H1 (cell line): ENCODE results near the gene OGDH. TPM values are rescaled to one million over a fixed set of nuclear protein-coding genes. Genes with fewer than 3 reads are reported as not detected.

ENCODE experiments used
- CTCF ChIA-PET: fragments of 300-600 bp; sonication (Branson Sonifier 250); formaldehyde crosslinking; loops from one replicate; lab custom pipeline; 2021; ENCODE audit not compliant: partially characterized antibody; lab: Charles Lee
- POLR2A ChIA-PET: fragments of 300-600 bp; sonication (Branson Sonifier 250); formaldehyde crosslinking; loops from one replicate; lab custom pipeline; 2021; ENCODE audit warnings: inconsistent platforms; ENCODE audit not compliant: partially characterized antibody; lab: Charles Lee
- DNase-seq, 2 experiments: peaks; one replicate each; pipeline versions ENCODE4 v3.0.0 to v3.0.0-alpha.2; 2010 to 2022; ENCODE audit warnings: low spot score in 2 of 2, low read depth in 1 of 2, mixed read lengths in 1 of 2
- FAIRE-seq: peaks from 2 replicates; lab custom pipeline; 2011; peaks lifted over from hg19 to GRCh38; lab: Jason Lieb, UNC
- H2AFZ ChIP-seq: 2 replicates; pipeline ENCODE4 v1.8.1; 2012; ENCODE audit warnings: low read length, inconsistent platforms
- H2AK5ac ChIP-seq: 2 replicates; pipeline ENCODE4 v1.6.1; 2013; ENCODE audit warnings: low read depth, low read length
- H2BK120ac ChIP-seq: replicated peaks from 2 replicates; pipeline ENCODE3; 2013; ENCODE audit warnings: low read depth, low read length, inconsistent platforms
- H2BK12ac ChIP-seq: 2 replicates; pipeline ENCODE4 v1.6.1; 2013; ENCODE audit warnings: low read depth, low read length
- H2BK15ac ChIP-seq: 2 replicates; pipeline ENCODE4 v1.6.1; 2013; ENCODE audit warnings: low read length
- H2BK20ac ChIP-seq: 2 replicates; pipeline ENCODE4 v1.6.1; 2013; ENCODE audit warnings: low read length
- H2BK5ac ChIP-seq: 2 replicates; pipeline ENCODE4 v1.6.1; 2013; ENCODE audit warnings: low read depth, low read length
- H3K14ac ChIP-seq: 2 replicates; pipeline ENCODE4 v1.6.1; 2013; ENCODE audit warnings: inconsistent platforms; ENCODE audit not compliant: insufficient read length
- H3K18ac ChIP-seq: 2 replicates; pipeline ENCODE4 v1.6.1; 2013; ENCODE audit warnings: low read length; ENCODE audit errors: extremely low read depth
- H3K23ac ChIP-seq: 2 replicates; pipeline ENCODE4 v1.6.1; 2013; ENCODE audit warnings: inconsistent platforms; ENCODE audit not compliant: insufficient read length
- H3K23me2 ChIP-seq: 2 replicates; pipeline ENCODE4 v1.6.1; 2013; ENCODE audit warnings: low read depth, low read length
- H3K27ac ChIP-seq: 2 replicates; pipeline ENCODE4 v1.6.1; 2011; ENCODE audit warnings: low read depth, low read length, inconsistent platforms
- H3K27me3 ChIP-seq, 4 experiments: replicated peaks in 1 of 4; 1 replicate in 1 of 4; 2 replicates in 3 of 4; pipeline versions ENCODE4 v1.6.1 to v1.8.1; 2011 to 2013; ENCODE audit warnings: low read length in 3 of 4, mild to moderate bottlenecking in 3 of 4, inconsistent platforms in 2 of 4, mixed read lengths in 2 of 4, moderate library complexity in 1 of 4; ENCODE audit not compliant: control insufficient read depth in 3 of 4, insufficient read depth in 3 of 4; ENCODE audit errors: extremely low read depth in 1 of 4
- H3K36me3 ChIP-seq, 4 experiments: 2 replicates each; pipeline versions ENCODE4 v1.6.1 to v1.8.1; 2011 to 2013; ENCODE audit warnings: mild to moderate bottlenecking in 4 of 4, low read length in 3 of 4, moderate library complexity in 2 of 4, control low read depth in 1 of 4, inconsistent platforms in 1 of 4; ENCODE audit not compliant: insufficient read depth in 4 of 4, control insufficient read depth in 2 of 4
- H3K4ac ChIP-seq: replicated peaks from 2 replicates; pipeline ENCODE3; 2013; ENCODE audit warnings: low read length, low read depth, mixed read lengths, inconsistent platforms; ENCODE audit not compliant: insufficient read length
- H3K4me1 ChIP-seq, 4 experiments: replicated peaks in 1 of 4; 1 replicate in 1 of 4; 2 replicates in 3 of 4; pipeline versions ENCODE4 v1.6.1 to v1.8.1; 2011 to 2013; ENCODE audit warnings: low read length in 3 of 4, inconsistent platforms in 2 of 4, mixed read lengths in 1 of 4; ENCODE audit not compliant: insufficient read depth in 4 of 4, control insufficient read depth in 3 of 4
- H3K4me2 ChIP-seq, 2 experiments: 2 replicates each; pipeline versions ENCODE4 v1.6.1 to v1.8.1; 2011 to 2013; ENCODE audit warnings: low read depth in 2 of 2, low read length in 2 of 2, control low read depth in 1 of 2, inconsistent platforms in 1 of 2, mild to moderate bottlenecking in 1 of 2; ENCODE audit not compliant: insufficient read depth in 1 of 2
- H3K4me3 ChIP-seq, 4 experiments: fragments of 200-600, 300-600 bp in 1 of 4; sonication (generic), shearing (Covaris generic), sonication (Bioruptor Twin) in 1 of 4; 2 replicates each; pipeline versions ENCODE4 v1.5.1 to v1.8.1; 2011 to 2016; ENCODE audit warnings: low read length in 4 of 4, low read depth in 3 of 4, control low read depth in 2 of 4, inconsistent platforms in 2 of 4, mild to moderate bottlenecking in 2 of 4, mixed read lengths in 1 of 4, moderate library complexity in 1 of 4; ENCODE audit not compliant: insufficient read depth in 2 of 4; ENCODE audit errors: extremely low read depth in 1 of 4
- H3K56ac ChIP-seq: replicated peaks from 2 replicates; pipeline ENCODE3; 2013; ENCODE audit warnings: low read depth, mild to moderate bottlenecking, mixed read lengths, low read length, inconsistent platforms; ENCODE audit not compliant: insufficient read length
- H3K79me1 ChIP-seq: 2 replicates; pipeline ENCODE4 v1.6.1; 2013; ENCODE audit warnings: low read depth, low read length, control low read depth
- H3K79me2 ChIP-seq, 2 experiments: 2 replicates each; pipeline versions ENCODE4 v1.6.1 to v1.8.1; 2012 to 2013; ENCODE audit warnings: low read length in 2 of 2, mild to moderate bottlenecking in 2 of 2, inconsistent platforms in 1 of 2; ENCODE audit not compliant: insufficient read depth in 2 of 2, control insufficient read depth in 1 of 2
- H3K9ac ChIP-seq, 4 experiments: replicated peaks in 1 of 4; 1 replicate in 1 of 4; 2 replicates in 3 of 4; pipeline versions ENCODE4 v1.6.1 to v1.8.1; 2011 to 2013; ENCODE audit warnings: low read depth in 3 of 4, low read length in 3 of 4, control low read depth in 2 of 4, mild to moderate bottlenecking in 2 of 4, moderate library complexity in 2 of 4, inconsistent platforms in 1 of 4; ENCODE audit errors: extremely low read depth in 1 of 4
- H3K9me3 ChIP-seq, 2 experiments: 2 replicates each; pipeline versions ENCODE4 v1.6.1 to v1.8.1; 2012 to 2013; ENCODE audit warnings: mild to moderate bottlenecking in 2 of 2, moderate library complexity in 2 of 2, control low read depth in 1 of 2, inconsistent platforms in 1 of 2, low read depth in 1 of 2, low read length in 1 of 2, mixed read lengths in 1 of 2; ENCODE audit not compliant: insufficient read depth in 2 of 2
- H4K20me1 ChIP-seq, 2 experiments: replicated peaks in 1 of 2; 2 replicates each; pipeline versions ENCODE3 to v1.8.1; 2011 to 2013; ENCODE audit warnings: inconsistent platforms in 2 of 2, low read length in 2 of 2, mild to moderate bottlenecking in 1 of 2; ENCODE audit not compliant: insufficient read depth in 2 of 2, control insufficient read depth in 1 of 2
- H4K5ac ChIP-seq: 2 replicates; pipeline ENCODE4 v1.6.1; 2013; ENCODE audit warnings: low read length, low read depth, mixed read lengths, inconsistent platforms; ENCODE audit not compliant: insufficient read length
- H4K8ac ChIP-seq: 2 replicates; pipeline ENCODE4 v1.8.0; 2013; ENCODE audit warnings: mild to moderate bottlenecking, moderate library complexity, low read length, inconsistent platforms; ENCODE audit not compliant: insufficient read depth; ENCODE audit errors: extremely low read depth
- H4K91ac ChIP-seq: replicated peaks from 2 replicates; pipeline ENCODE3; 2013; ENCODE audit warnings: low read length, mixed read lengths, inconsistent platforms; ENCODE audit not compliant: insufficient read length
- ASH2L ChIP-seq: fragments of 200-600, 300-600 bp; sonication (generic); IDR thresholded peaks from one replicate; pipeline ENCODE4 v1.7.1; 2017; ENCODE audit warnings: low read length
- ATF3 ChIP-seq: IDR thresholded peaks from 2 replicates; pipeline ENCODE4 v1.6.1; 2011; ENCODE audit warnings: low read depth, mild to moderate bottlenecking, low read length; ENCODE audit not compliant: insufficient read depth
- BRCA1 ChIP-seq: IDR thresholded peaks from 2 replicates; pipeline ENCODE4 v1.6.1; 2012; ENCODE audit warnings: low read depth, low read length, improper control_type of control experiment
- CHD2 ChIP-seq: IDR thresholded peaks from 2 replicates; pipeline ENCODE4 v1.6.1; 2012; ENCODE audit warnings: low read length, improper control_type of control experiment
- CTBP2 ChIP-seq: IDR thresholded peaks from 2 replicates; pipeline ENCODE4 v1.7.0; 2011; ENCODE audit warnings: borderline replicate concordance, mild to moderate bottlenecking, moderate library complexity, mixed read lengths, low read length; ENCODE audit not compliant: insufficient read depth, insufficient read length
- EZH2 ChIP-seq: fragments of 200-600 bp; sonication (generic); IDR thresholded peaks from 2 replicates; pipeline ENCODE4 v1.7.1; 2012; ENCODE audit warnings: low read depth, mild to moderate bottlenecking, moderate library complexity, low read length, inconsistent platforms; ENCODE audit not compliant: severe bottlenecking
- GABPA ChIP-seq: IDR thresholded peaks from 2 replicates; pipeline ENCODE4 v1.6.1; 2011; ENCODE audit warnings: mild to moderate bottlenecking, low read length, moderate library complexity, borderline replicate concordance; ENCODE audit not compliant: insufficient read depth
- HDAC2 ChIP-seq, 2 experiments: fragments of 300-600 bp in 1 of 2; sonication (generic) in 1 of 2; IDR thresholded peaks; 2 replicates each; pipeline ENCODE4 v1.6.1; 2011 to 2012; ENCODE audit warnings: low read depth in 2 of 2, low read length in 2 of 2, mild to moderate bottlenecking in 2 of 2, moderate library complexity in 2 of 2, borderline replicate concordance in 1 of 2, inconsistent platforms in 1 of 2
- WGBS, 2 experiments: shearing (Covaris generic) in 1 of 2; methylation state at CpG; one replicate each; pipeline versions ENCODE4 v1.1.6 to v1.1.7; 2013 to 2015; ENCODE audit warnings: low lambda C conversion rate in 2 of 2, mixed read lengths in 2 of 2, inconsistent platforms in 1 of 2, low coverage in 1 of 2, missing lambda C conversion rate in 1 of 2; ENCODE audit not compliant: insufficient replicate concordance in 2 of 2, insufficient coverage in 1 of 2, insufficient read length in 1 of 2; ENCODE audit errors: extremely low coverage in 1 of 2, missing lambda C conversion rate in 1 of 2; 5-methylcytosine and 5-hydroxymethylcytosine counted together
- polyA plus RNA-seq, 7 experiments: library from polyadenylated mRNA; depleted of rRNA in 3 of 7; stranded (reverse) in 5 of 7; unstranded in 2 of 7; fragments of >200 nt in 5 of 7; fragments of 200-250 nt in 2 of 7; gene quantifications; 1 replicate in 5 of 7; 2 replicates in 1 of 7; 4 replicates in 1 of 7; pipeline versions ENCODE4 v1.2.1 to v1.2.3, GENCODE V29; 2011 to 2013; ENCODE audit warnings: missing spikeins in 2 of 7, mixed read lengths in 2 of 7
- total RNA-seq: library from RNA; stranded (reverse); fragmentation: NEBNext Ultra II Directional; extraction: Animal tissue kit (Norgen Biotek cat#: 25700); gene quantifications from 2 replicates; pipeline ENCODE4 v1.2.1, GENCODE V29; 2021

Gene OGDH
- total and polyA plus RNA-seq, 2 of the 8 experiments (the other 6 are each of a cell fraction or from before 2014, with no cell fraction given), result 71.6 to 91.6 TPM

GRCh38 chr7:44740055-44740454 lies 133.6 kb downstream of the OGDH start:
- WGBS, 2 experiments, result 89% methylated on average over 2 of the region's 2 CpGs; no CpG with 5 or more reads in 1 of the 2 experiments
- Histone ChIP-seq H3K79me2 (no peaks in the 10 kb centered on the region), H4K91ac (no peak overlapping the region), H3K14ac (no peak overlapping the region), H3K9me3 (no peaks in the 10 kb centered on the region), H2BK20ac (no peak overlapping the region), H3K23me2 (no peaks in the 10 kb centered on the region), H3K4me1 (no peaks in the 10 kb centered on the region; a peak in 1 of 7 replicates), H3K4me2 (no peak overlapping the region), H4K8ac (no peak overlapping the region), H3K56ac (no peak overlapping the region), H4K5ac (no peak overlapping the region), H3K27ac (no peak overlapping the region), H3K36me3 (no peaks in the 10 kb centered on the region), H3K4ac (no peak overlapping the region), H3K9ac (no peak overlapping the region), H2AFZ (no peak overlapping the region), H2AK5ac (no peak overlapping the region), H3K23ac (no peak overlapping the region), H2BK15ac (no peak overlapping the region), H2BK120ac (no peak overlapping the region), H2BK12ac (no peak overlapping the region), H3K79me1 (no peaks in the 10 kb centered on the region), H3K27me3 (no peaks in the 10 kb centered on the region), H3K18ac (no peak overlapping the region), H2BK5ac (no peak overlapping the region), H3K4me3 (no peak overlapping the region), H4K20me1 (no peaks in the 10 kb centered on the region)
- ChIA-PET POLR2A (interaction anchor here (1.2 to 1.3 kb wide), 2 partner anchors 10 to 58 kb away, joined by 3 read pairs; no protein-coding TSS in a partner anchor), CTCF (no interaction called here)
- no peak for FAIRE-seq
- no peak for DNase-seq
- no peak for TF ChIP-seq BRCA1
- no peak for TF ChIP-seq CHD2
- no peak for TF ChIP-seq EZH2
- no peak for TF ChIP-seq GABPA
- TF ChIP-seq ATF3, result no peak
- TF ChIP-seq HDAC2 (IDR thresholded peaks at IDR 0.05; ENCODE audit: borderline replicate concordance in 1 of 2, low read depth in 2 of 2, low read length in 2 of 2), result no peak
- TF ChIP-seq CTBP2, result no peak
- TF ChIP-seq ASH2L, result no peak
